Endothelial cell of umbilical vein (primary cell): ENCODE measurements around the gene TECPR2. TPM values are rescaled to one million over a fixed set of nuclear protein-coding genes. Genes with fewer than 3 reads are reported as not detected.

ENCODE experiments used
- BruUV-seq: library from RNA; stranded (reverse); fragments of 400-500 nt; replicated peaks from 2 replicates; lab custom pipeline; 2021; lab: Mats Ljungman, UMichigan
- CTCF ChIA-PET: fragments of 300-600, 350-600 bp; sonication (Branson Sonifier 250); formaldehyde crosslinking; loops from one replicate; lab custom pipeline; 2021; ENCODE audit warnings: antibody characterized with exemption, inconsistent platforms; lab: Charles Lee
- POLR2A ChIA-PET: fragments of 300-600, 350-600 bp; sonication (Branson Sonifier 250); formaldehyde crosslinking; loops from one replicate; lab custom pipeline; 2021; ENCODE audit warnings: antibody characterized with exemption, inconsistent platforms; lab: Charles Lee
- DNase-seq: peaks from one replicate; pipeline ENCODE4 v3.0.0-alpha.2; 2011; ENCODE audit warnings: low read depth, low spot score
- FAIRE-seq: peaks from 2 replicates; lab custom pipeline; 2011; peaks lifted over from hg19 to GRCh38; lab: Jason Lieb, UNC
- H2AFZ ChIP-seq: 2 replicates; pipeline ENCODE4 v1.6.0; 2012; ENCODE audit warnings: low read depth, low read length, control low read depth, inconsistent platforms
- H3K27ac ChIP-seq: 2 replicates; pipeline ENCODE4 v1.5.1; 2011; ENCODE audit warnings: low read depth, mild to moderate bottlenecking, control low read depth, low read length, moderate library complexity; ENCODE audit not compliant: insufficient read depth
- H3K27me3 ChIP-seq, 2 experiments: 2 replicates each; pipeline versions ENCODE4 v1.6.0 to v1.6.1; 2011; ENCODE audit warnings: low read length in 2 of 2, mixed read lengths in 1 of 2; ENCODE audit not compliant: control insufficient read depth in 2 of 2, insufficient read depth in 2 of 2
- H3K36me3 ChIP-seq, 2 experiments: 2 replicates in 1 of 2; 3 replicates in 1 of 2; pipeline ENCODE4 v1.5.1; 2011; ENCODE audit warnings: low read length in 2 of 2, mild to moderate bottlenecking in 1 of 2, moderate library complexity in 1 of 2; ENCODE audit not compliant: control insufficient read depth in 2 of 2, insufficient read depth in 2 of 2; ENCODE audit errors: extremely low read depth in 1 of 2
- H3K4me1 ChIP-seq: 3 replicates; pipeline ENCODE4 v1.5.1; 2011; ENCODE audit warnings: mild to moderate bottlenecking, low read length; ENCODE audit not compliant: control insufficient read depth, insufficient read depth; ENCODE audit errors: extremely low read depth
- H3K4me2 ChIP-seq: 2 replicates; pipeline ENCODE4 v1.6.1; 2011; ENCODE audit warnings: low read length, control low read depth, mixed read lengths; ENCODE audit not compliant: insufficient read depth
- H3K4me3 ChIP-seq, 3 experiments: fragments of 200-600 bp in 1 of 3; sonication (generic), shearing (Covaris generic) in 1 of 3; replicated peaks in 1 of 3; 2 replicates each; pipeline ENCODE4 v1.5.1; 2011 to 2016; ENCODE audit warnings: control low read depth in 3 of 3, low read length in 3 of 3, mild to moderate bottlenecking in 2 of 3, inconsistent platforms in 1 of 3, low read depth in 1 of 3, moderate library complexity in 1 of 3; ENCODE audit not compliant: insufficient read depth in 1 of 3
- H3K79me2 ChIP-seq: 2 replicates; pipeline ENCODE4 v1.6.0; 2012; ENCODE audit warnings: low read length, inconsistent platforms; ENCODE audit not compliant: control insufficient read depth, insufficient read depth
- H3K9ac ChIP-seq: replicated peaks from 2 replicates; pipeline ENCODE3; 2011; ENCODE audit warnings: low read length, control low read depth; ENCODE audit not compliant: insufficient read depth; ENCODE audit errors: extremely low read depth
- H3K9me1 ChIP-seq: replicated peaks from 3 replicates; pipeline ENCODE4 v1.6.0; 2011; ENCODE audit warnings: mild to moderate bottlenecking, low read length; ENCODE audit not compliant: control insufficient read depth, insufficient read depth; ENCODE audit errors: extremely low read depth
- H3K9me3 ChIP-seq: replicated peaks from 2 replicates; pipeline ENCODE4 v1.5.1; 2012; ENCODE audit warnings: low read length, inconsistent platforms; ENCODE audit not compliant: control insufficient read depth, insufficient read depth
- H4K20me1 ChIP-seq: replicated peaks from 2 replicates; pipeline ENCODE3; 2011; ENCODE audit warnings: mild to moderate bottlenecking, low read length; ENCODE audit not compliant: control insufficient read depth, insufficient read depth; ENCODE audit errors: extremely low read depth
- EZH2 ChIP-seq: IDR thresholded peaks from 2 replicates; pipeline ENCODE4 v1.6.1; 2012; ENCODE audit warnings: borderline replicate concordance, low read depth, mild to moderate bottlenecking, moderate library complexity, low read length, inconsistent platforms; ENCODE audit not compliant: severe bottlenecking
- FOS ChIP-seq: IDR thresholded peaks from 2 replicates; pipeline ENCODE4 v1.6.1; 2011; ENCODE audit warnings: mild to moderate bottlenecking, low read length, moderate library complexity, borderline replicate concordance; ENCODE audit not compliant: insufficient read depth
- GATA2 ChIP-seq: IDR thresholded peaks from 2 replicates; pipeline ENCODE4 v1.7.0; 2011; ENCODE audit warnings: low read depth, mild to moderate bottlenecking, moderate library complexity, mixed read lengths, low read length; ENCODE audit not compliant: insufficient read length, insufficient read depth
- JUN ChIP-seq: IDR thresholded peaks from 2 replicates; pipeline ENCODE4 v1.6.1; 2011; ENCODE audit warnings: borderline replicate concordance, low read depth; ENCODE audit not compliant: insufficient read length, insufficient read depth
- MYC ChIP-seq: IDR thresholded peaks from one replicate; pipeline ENCODE4 v1.6.1; 2011; ENCODE audit warnings: mild to moderate bottlenecking, low read depth, low read length
- POLR2A ChIP-seq: IDR thresholded peaks from 2 replicates; pipeline ENCODE4 v1.6.1; 2012; ENCODE audit warnings: low read depth, mild to moderate bottlenecking, control low read depth, low read length
- POLR2AphosphoS5 ChIP-seq: IDR thresholded peaks from 2 replicates; pipeline ENCODE4 v1.6.1; 2012; ENCODE audit warnings: low read depth, mild to moderate bottlenecking, control low read depth, low read length, moderate library complexity; ENCODE audit not compliant: insufficient read depth
- dilution Hi-C: fragments of 300-500 bp; cut with MboI; formaldehyde crosslinking; loops from one replicate; pipeline ENCODE4 v1.15.0; 2019; ENCODE audit warnings: low sequenced_read_pairs; ENCODE audit not compliant: extremely low pct_ligation_motif_present
- intact Hi-C: fragments of 100-400 bp; cut with micrococcal nuclease; formaldehyde crosslinking; loops from one replicate; pipeline ENCODE4 v1.10.0; 2022
- polyA plus RNA-seq, 4 experiments: library from polyadenylated mRNA; depleted of rRNA in 3 of 4; stranded (reverse) in 3 of 4; unstranded in 1 of 4; fragments of >200 nt; gene quantifications; 2 replicates each; pipeline versions ENCODE4 v1.2.1 to v1.2.3, GENCODE V29; 2011 to 2012; ENCODE audit warnings: missing spikeins in 1 of 4
- total RNA-seq: library from RNA; stranded (reverse); gene quantifications from 2 replicates; pipeline ENCODE4 v1.2.3, GENCODE V29; 2021
- TF ChIP-seq, protein P1 (sequence below), 2 donors: IDR thresholded peaks; 1 replicate in 1 of 2; 2 replicates in 1 of 2; pipeline ENCODE4 v1.5.1; 2011; ENCODE audit warnings: low read length in 2 of 2, mild to moderate bottlenecking in 2 of 2, moderate library complexity in 2 of 2, control low read depth in 1 of 2, inconsistent platforms in 1 of 2, low read depth in 1 of 2; ENCODE audit not compliant: insufficient read depth in 1 of 2; ENCODE audit errors: extremely low read depth in 1 of 2
- TF ChIP-seq, protein P2 (sequence below): IDR thresholded peaks from 2 replicates; pipeline ENCODE4 v1.6.1; 2011; ENCODE audit not compliant: insufficient read depth, insufficient read length

TECPR2 gene
- total and polyA plus RNA-seq, 2 donors (not counting 3 experiments of a cell fraction or from before 2014, with no cell fraction given) = 8.9 to 21.5 TPM

DNA sequence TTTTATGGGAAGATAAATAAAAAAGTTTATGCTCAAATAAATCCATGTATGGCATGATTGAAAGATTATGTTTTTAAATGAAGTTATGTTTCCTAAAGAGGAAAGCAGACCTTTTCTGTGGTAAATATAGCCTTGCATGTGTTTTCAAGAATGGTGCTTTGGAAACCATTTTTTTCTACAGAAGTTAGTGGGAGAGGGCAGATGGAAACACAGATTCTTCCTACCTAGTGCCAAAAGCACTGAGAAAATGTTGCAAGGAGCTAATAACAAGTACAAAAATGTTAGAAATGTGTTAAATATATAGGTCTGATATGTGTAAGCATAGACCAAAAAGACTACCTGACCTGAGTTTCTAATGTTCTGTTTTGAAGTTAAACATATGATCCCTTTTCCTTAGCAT lies 24.3 kb downstream of the TECPR2 start:
- H3K4me1 ChIP-seq = peaks cover 13% of the 10 kb centered on the region
- ChIA-PET CTCF (interaction anchor here (1.4 kb wide), 1 partner anchor 17 kb away, joined by 3 read pairs; no protein-coding TSS in a partner anchor), POLR2A (no interaction called here)
- no peak for TF ChIP-seq JUN
- no peak for TF ChIP-seq FOS
- H3K27me3 ChIP-seq = no peaks in the 10 kb centered on the region
- BruUV-seq = no TSS peak
- no peak overlapping the region for H3K27ac ChIP-seq
- H4K20me1 ChIP-seq = no peaks in the 10 kb centered on the region
- no peaks in the 10 kb centered on the region for H3K9me3 ChIP-seq
- no peaks in the 10 kb centered on the region for H3K79me2 ChIP-seq
- no peak overlapping the region for H3K4me2 ChIP-seq
- no peaks in the 10 kb centered on the region for H3K9me1 ChIP-seq
- H3K4me3 ChIP-seq = no peak overlapping the region
- no peaks in the 10 kb centered on the region for H3K36me3 ChIP-seq
- FAIRE-seq (no peak), DNase-seq (no peak)
- no peak overlapping the region for H3K9ac ChIP-seq
- intact Hi-C loops (no loop called here), dilution Hi-C loops (no loop called here)
- H2AFZ ChIP-seq = no peak overlapping the region

DNA sequence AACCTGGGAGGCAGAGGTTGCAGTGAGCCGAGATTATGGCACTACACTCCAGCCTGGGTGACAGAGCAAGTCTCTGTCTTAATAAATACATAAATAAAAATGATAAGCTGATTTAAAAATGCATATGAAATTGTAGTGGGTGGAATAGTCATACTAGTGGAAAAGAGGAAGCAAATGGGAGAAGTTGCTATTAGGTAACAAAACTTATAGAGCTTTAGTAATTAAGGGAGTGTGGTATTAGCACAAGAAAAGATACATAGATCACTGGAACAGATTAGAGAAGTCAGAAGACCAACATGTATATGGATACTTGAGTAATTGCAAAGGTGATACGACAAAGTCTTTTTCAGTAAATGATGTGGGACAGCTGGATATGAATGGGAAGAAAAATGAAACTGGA lies 26.5 kb downstream of the TECPR2 start:
- DNase-seq (no peak), FAIRE-seq (no peak)
- dilution Hi-C loops (no loop called here), intact Hi-C loops (no loop called here)
- H2AFZ ChIP-seq = no peak overlapping the region
- no peaks in the 10 kb centered on the region for H3K9me1 ChIP-seq
- H3K36me3 ChIP-seq = no peaks in the 10 kb centered on the region
- no peaks in the 10 kb centered on the region for H3K9me3 ChIP-seq
- no peaks in the 10 kb centered on the region for H4K20me1 ChIP-seq
- H3K27ac ChIP-seq = no peak overlapping the region
- H3K9ac ChIP-seq = no peak overlapping the region
- BruUV-seq = no TSS peak
- no peaks in the 10 kb centered on the region for H3K27me3 ChIP-seq
- TF ChIP-seq EZH2 (no peak), JUN (no peak), GATA2 (no peak), MYC (no peak), POLR2A (no peak), FOS (no peak), POLR2AphosphoS5 (no peak)
- TF ChIP-seq, protein P1, sequence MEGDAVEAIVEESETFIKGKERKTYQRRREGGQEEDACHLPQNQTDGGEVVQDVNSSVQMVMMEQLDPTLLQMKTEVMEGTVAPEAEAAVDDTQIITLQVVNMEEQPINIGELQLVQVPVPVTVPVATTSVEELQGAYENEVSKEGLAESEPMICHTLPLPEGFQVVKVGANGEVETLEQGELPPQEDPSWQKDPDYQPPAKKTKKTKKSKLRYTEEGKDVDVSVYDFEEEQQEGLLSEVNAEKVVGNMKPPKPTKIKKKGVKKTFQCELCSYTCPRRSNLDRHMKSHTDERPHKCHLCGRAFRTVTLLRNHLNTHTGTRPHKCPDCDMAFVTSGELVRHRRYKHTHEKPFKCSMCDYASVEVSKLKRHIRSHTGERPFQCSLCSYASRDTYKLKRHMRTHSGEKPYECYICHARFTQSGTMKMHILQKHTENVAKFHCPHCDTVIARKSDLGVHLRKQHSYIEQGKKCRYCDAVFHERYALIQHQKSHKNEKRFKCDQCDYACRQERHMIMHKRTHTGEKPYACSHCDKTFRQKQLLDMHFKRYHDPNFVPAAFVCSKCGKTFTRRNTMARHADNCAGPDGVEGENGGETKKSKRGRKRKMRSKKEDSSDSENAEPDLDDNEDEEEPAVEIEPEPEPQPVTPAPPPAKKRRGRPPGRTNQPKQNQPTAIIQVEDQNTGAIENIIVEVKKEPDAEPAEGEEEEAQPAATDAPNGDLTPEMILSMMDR (IDR thresholded peaks at IDR 0.05; ENCODE audit: extremely low read depth in 1 of 2, insufficient read depth in 1 of 2, low read depth in 1 of 2, low read length in 2 of 2) = no peak
- TF ChIP-seq, protein P2, sequence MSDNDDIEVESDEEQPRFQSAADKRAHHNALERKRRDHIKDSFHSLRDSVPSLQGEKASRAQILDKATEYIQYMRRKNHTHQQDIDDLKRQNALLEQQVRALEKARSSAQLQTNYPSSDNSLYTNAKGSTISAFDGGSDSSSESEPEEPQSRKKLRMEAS = no peak
- CTCF ChIA-PET = interaction anchor here (2.0 kb wide), 1 partner anchor 19 kb away, joined by 4 read pairs; no protein-coding TSS in a partner anchor
- peaks cover 13% of the 10 kb centered on the region for H3K4me1 ChIP-seq
- no peak overlapping the region for H3K4me2 ChIP-seq
- POLR2A ChIA-PET = no interaction called here
- H3K79me2 ChIP-seq = no peaks in the 10 kb centered on the region
- no peak overlapping the region for H3K4me3 ChIP-seq
